Sigmoid colon (tissue), 7 donors: ENCODE results near the gene DPY30. TPM values are rescaled to one million over a fixed set of nuclear protein-coding genes. Genes with fewer than 3 reads are reported as not detected.
"Not testable (repeated sequence)": the region's sequence is repeated elsewhere in the genome, so short reads cannot be mapped to it uniquely, and the experiment has no call there.

Experiments used
- DNase-seq: peaks from one replicate; pipeline ENCODE4 v3.0.0-alpha.2; 2019
- H3K27ac ChIP-seq, 4 donors: fragments of 200-600 bp; sonication (generic); one replicate each; pipeline ENCODE4 v1.5.1; 2016 to 2019; ENCODE audit warnings: mild to moderate bottlenecking in 1 of 4
- H3K27me3 ChIP-seq, 3 donors: fragments of 200-600 bp; sonication (generic); one replicate each; pipeline ENCODE4 v1.5.1; 2019; ENCODE audit warnings: mild to moderate bottlenecking in 1 of 3
- H3K36me3 ChIP-seq, 4 donors: fragments of 200-600 bp; sonication (generic); one replicate each; pipeline ENCODE4 v1.5.1; 2016 to 2019
- H3K4me1 ChIP-seq, 4 donors: fragments of 200-600 bp; sonication (generic); one replicate each; pipeline ENCODE4 v1.5.1; 2017 to 2019
- H3K4me3 ChIP-seq, 4 donors: fragments of 200-600 bp; sonication (generic); one replicate each; pipeline ENCODE4 v1.5.1; 2017 to 2019; ENCODE audit warnings: mild to moderate bottlenecking in 2 of 4, moderate library complexity in 1 of 4
- H3K9me3 ChIP-seq, 4 donors: fragments of 200-600 bp in 3 of 4; sonication (generic) in 3 of 4; one replicate each; pipeline versions ENCODE4 v1.5.1 to v1.6.1; 2013 to 2019
- EP300 ChIP-seq, 4 donors: sonication (generic); formaldehyde crosslinking; IDR thresholded peaks; one replicate each; pipeline ENCODE4 v1.6.1; 2017; ENCODE audit warnings: antibody characterized with exemption in 4 of 4
- POLR2A ChIP-seq, 2 donors: fragments of 450-650 bp; IDR thresholded peaks; one replicate each; pipeline ENCODE4 v1.6.1; 2016; ENCODE audit warnings: antibody characterized with exemption in 2 of 2, mild to moderate bottlenecking in 2 of 2, moderate library complexity in 2 of 2
- POLR2AphosphoS5 ChIP-seq, 4 donors: sonication (generic); formaldehyde crosslinking; IDR thresholded peaks; one replicate each; pipeline ENCODE4 v1.6.1; 2017; ENCODE audit warnings: antibody characterized with exemption in 4 of 4
- whole genome bisulfite sequencing, 2 donors: extraction: QIAGEN DNeasy Blood & Tissue Kit; methylation state at CpG; one replicate each; pipeline ENCODE4 v1.1.7; 2013; 5-methylcytosine and 5-hydroxymethylcytosine counted together
- intact Hi-C: fragments of 100-400 bp; cut with DNase I; formaldehyde crosslinking; loops from one replicate; pipeline ENCODE4 v1.15.1; 2023
- polyA plus RNA-seq, 3 donors: library from polyadenylated mRNA; stranded (reverse); fragments of 200-250 nt; gene quantifications; one replicate each; pipeline ENCODE4 v1.2.3, GENCODE V29; 2013
- total RNA-seq, 4 donors: library from RNA; depleted of rRNA; stranded (reverse); fragments of >200 nt; gene quantifications; one replicate each; pipeline ENCODE4 v1.1.0, GENCODE V29; 2016
- TF ChIP-seq, protein P1 (sequence below), 4 experiments: fragments of 450-650 bp in 3 of 4; fragments of 200-600 bp in 1 of 4; IDR thresholded peaks; one replicate each; pipeline ENCODE4 v1.5.1; 2016 to 2019; ENCODE audit warnings: antibody characterized with exemption in 4 of 4, mild to moderate bottlenecking in 3 of 4, moderate library complexity in 2 of 4
- donor health status: healthy with polysubstance abuse.
- donor health status: Bipolar disorder and iron deficiency.
- donor health status: healthy.

Gene DPY30
- total and polyA plus RNA-seq, 7 donors: 60.6 to 133 (median 69.8) TPM

DNA sequence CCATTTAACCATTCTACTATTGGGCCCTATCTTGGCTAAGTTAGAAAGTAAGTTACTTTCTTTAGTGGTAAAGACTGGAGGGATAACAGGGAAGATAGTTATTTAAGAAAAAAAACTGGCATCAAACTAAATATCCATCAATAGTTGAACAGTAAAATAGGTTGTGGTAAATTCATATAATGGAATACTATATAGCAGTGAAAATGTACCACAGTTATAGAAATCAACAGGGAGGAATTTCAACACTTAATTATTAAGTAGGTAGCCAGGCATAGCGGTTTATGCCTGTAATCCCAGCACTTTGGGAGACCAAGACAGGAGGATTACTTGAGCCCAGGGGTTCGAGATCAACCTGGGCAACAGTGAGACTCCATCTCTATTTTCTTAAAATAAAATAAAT, 20.7 kb upstream of the DPY30 start:
- intact Hi-C loops: no loop called here
- 93 to 97% methylated on average over 2 of the region's 2 CpGs for WGBS, 2 donors

DNA sequence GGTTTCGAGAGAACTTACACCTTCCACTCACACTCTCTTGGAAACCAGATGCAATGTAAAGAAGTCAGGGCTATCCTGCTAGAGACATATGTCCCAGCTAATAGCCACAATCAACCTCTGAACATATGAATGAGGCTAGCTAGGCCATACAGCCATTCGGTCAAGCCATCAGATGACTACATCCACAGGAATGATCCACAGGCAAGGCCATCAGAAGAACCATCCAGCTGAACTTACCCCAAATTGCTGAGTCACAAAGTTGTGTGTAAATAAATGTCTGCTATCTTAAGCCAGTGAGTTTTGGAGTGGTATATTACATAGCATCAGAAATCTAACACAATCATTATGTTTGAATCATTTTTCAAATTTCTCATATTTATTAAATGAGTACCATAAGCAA, 18.5 kb upstream of the DPY30 start:
- TF ChIP-seq, protein P1, sequence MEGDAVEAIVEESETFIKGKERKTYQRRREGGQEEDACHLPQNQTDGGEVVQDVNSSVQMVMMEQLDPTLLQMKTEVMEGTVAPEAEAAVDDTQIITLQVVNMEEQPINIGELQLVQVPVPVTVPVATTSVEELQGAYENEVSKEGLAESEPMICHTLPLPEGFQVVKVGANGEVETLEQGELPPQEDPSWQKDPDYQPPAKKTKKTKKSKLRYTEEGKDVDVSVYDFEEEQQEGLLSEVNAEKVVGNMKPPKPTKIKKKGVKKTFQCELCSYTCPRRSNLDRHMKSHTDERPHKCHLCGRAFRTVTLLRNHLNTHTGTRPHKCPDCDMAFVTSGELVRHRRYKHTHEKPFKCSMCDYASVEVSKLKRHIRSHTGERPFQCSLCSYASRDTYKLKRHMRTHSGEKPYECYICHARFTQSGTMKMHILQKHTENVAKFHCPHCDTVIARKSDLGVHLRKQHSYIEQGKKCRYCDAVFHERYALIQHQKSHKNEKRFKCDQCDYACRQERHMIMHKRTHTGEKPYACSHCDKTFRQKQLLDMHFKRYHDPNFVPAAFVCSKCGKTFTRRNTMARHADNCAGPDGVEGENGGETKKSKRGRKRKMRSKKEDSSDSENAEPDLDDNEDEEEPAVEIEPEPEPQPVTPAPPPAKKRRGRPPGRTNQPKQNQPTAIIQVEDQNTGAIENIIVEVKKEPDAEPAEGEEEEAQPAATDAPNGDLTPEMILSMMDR (IDR thresholded peaks at IDR 0.05): no peak
- TF ChIP-seq POLR2AphosphoS5 (IDR thresholded peaks at IDR 0.05) (no peak), POLR2A (IDR thresholded peaks at IDR 0.05) (no peak), EP300 (IDR thresholded peaks at IDR 0.05) (no peak)
- 95% methylated on average over 2 of the region's 2 CpGs for WGBS, 2 donors
- H3K36me3 ChIP-seq: no peaks in the 10 kb centered on the region
- no peak overlapping the region for H3K27ac ChIP-seq
- intact Hi-C loops: no loop called here
- DNase-seq: no peak
- H3K4me3 ChIP-seq: no peak overlapping the region
- peaks cover 0 to 9% (median 3%) of the 10 kb centered on the region in 4 donors for H3K4me1 ChIP-seq
- H3K27me3 ChIP-seq: no peaks in the 10 kb centered on the region
- no peaks in the 10 kb centered on the region for H3K9me3 ChIP-seq

More for the DNA sequence above, 20.7 kb upstream of the DPY30 start:
- Histone ChIP-seq H3K36me3 (no peaks in the 10 kb centered on the region), H3K4me3 (no peak overlapping the region), H3K4me1 (peaks cover 0 to 18% (median 7%) of the 10 kb centered on the region in 4 donors), H3K27ac (no peak overlapping the region), H3K9me3 (no peaks in the 10 kb centered on the region), H3K27me3 (no peaks in the 10 kb centered on the region)
- DNase-seq: no peak
- TF ChIP-seq, protein P1 (IDR thresholded peaks at IDR 0.05): no peak
- TF ChIP-seq EP300 (IDR thresholded peaks at IDR 0.05) (no peak), POLR2A (IDR thresholded peaks at IDR 0.05) (no peak)

DNA sequence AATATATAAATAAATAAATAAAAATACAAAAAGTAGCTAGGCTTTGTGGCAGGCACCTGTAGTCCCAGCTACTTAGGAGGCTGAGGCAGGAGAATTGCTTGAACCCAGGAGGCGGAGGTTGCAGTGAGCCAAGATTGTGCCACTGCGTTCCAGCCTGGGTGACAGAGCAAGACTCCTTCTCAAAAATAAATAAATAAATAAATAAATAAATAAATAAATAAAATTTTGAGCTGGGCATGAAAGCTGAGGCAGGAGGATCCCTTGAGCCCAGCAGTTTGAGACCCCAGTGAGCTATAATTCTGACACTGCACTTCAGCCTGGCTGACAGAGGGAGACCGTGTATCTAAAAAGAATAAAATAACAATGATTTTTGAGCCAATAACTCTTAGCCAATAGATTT, 15.0 kb upstream of the DPY30 start:
- DNase-seq, H3K36me3 ChIP-seq, H3K27me3 ChIP-seq, intact Hi-C loops, H3K27ac ChIP-seq, H3K4me3 ChIP-seq, H3K9me3 ChIP-seq, H3K4me1 ChIP-seq: not testable (repeated sequence)
- WGBS, 2 donors: 62 to 79% methylated on average over 3 of the region's 3 CpGs

DNA sequence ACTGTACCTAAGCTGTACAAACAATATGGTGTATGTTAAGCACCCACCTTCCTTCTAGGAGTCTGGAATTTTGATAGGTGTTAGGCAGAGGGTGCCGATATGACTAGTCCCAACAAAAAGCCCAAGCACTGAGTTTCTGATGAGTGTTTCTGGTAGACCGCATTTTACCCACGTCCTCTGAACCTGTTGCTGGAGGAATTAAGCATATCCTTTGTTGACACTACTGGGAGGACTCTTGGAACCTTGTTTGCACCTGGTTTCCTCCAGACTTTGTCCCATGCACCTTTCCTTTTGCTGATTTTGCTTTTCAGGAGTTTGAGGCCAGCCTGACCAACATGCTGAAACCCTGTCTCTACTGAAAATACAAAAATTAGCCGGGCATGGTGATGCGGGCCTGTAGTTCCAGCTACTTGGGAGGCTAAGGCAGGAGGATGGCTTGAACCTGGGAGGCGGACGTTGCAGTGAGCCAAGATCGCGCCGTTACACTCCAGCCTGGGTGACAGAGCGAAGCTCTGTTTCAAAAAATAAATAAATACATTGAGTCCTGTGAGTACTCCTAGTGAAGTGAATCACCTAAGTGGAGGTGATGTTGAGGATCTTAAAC, 12.3 kb upstream of the DPY30 start:
- intact Hi-C loops: no loop called here
- 82 to 90% methylated on average over 11 of the region's 11 CpGs for WGBS, 2 donors
- no peak for DNase-seq

DNA sequence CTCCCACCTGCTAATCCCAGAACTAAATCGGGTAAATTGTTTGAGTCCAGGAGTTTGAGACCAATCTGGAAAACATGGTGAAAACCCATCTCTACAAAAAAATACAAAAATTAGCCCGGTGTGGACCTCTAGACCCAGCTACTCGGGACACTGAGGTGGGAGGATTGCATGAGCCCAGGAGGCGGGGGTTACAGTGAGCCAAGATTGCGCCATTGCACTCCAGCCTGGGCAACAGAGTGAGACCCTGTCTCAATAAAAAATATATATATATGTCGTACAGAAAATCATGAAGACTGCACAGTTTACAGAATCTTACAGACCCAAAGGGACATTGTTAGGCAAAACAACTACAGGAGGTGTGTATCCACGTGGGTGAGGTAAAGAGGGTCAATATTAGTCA, 4.0 kb upstream of the DPY30 start:
- no peak for DNase-seq
- 85 to 87% methylated on average over 7 of the region's 7 CpGs for WGBS, 2 donors
- intact Hi-C loops: no loop called here
- no peak for TF ChIP-seq EP300 (IDR thresholded peaks at IDR 0.05)
- TF ChIP-seq POLR2AphosphoS5 (IDR thresholded peaks at IDR 0.05): no peak
- no peak for TF ChIP-seq POLR2A (IDR thresholded peaks at IDR 0.05)
- TF ChIP-seq, protein P1 (IDR thresholded peaks at IDR 0.05): no peak
- no peak overlapping the region for H3K4me3 ChIP-seq
- H3K9me3 ChIP-seq: no peaks in the 10 kb centered on the region
- H3K27ac ChIP-seq: no peak overlapping the region
- peaks cover 0 to 12% (median 7%) of the 10 kb centered on the region in 4 donors for H3K4me1 ChIP-seq
- H3K36me3 ChIP-seq: no peaks in the 10 kb centered on the region
- H3K27me3 ChIP-seq: no peaks in the 10 kb centered on the region

More for the DNA sequence above, 12.3 kb upstream of the DPY30 start:
- Histone ChIP-seq H3K4me3 (no peak overlapping the region), H3K4me1 (no peaks in the 10 kb centered on the region), H3K27me3 (no peaks in the 10 kb centered on the region), H3K9me3 (no peaks in the 10 kb centered on the region), H3K27ac (no peak overlapping the region), H3K36me3 (no peaks in the 10 kb centered on the region)
- no peak for TF ChIP-seq POLR2A (IDR thresholded peaks at IDR 0.05)
- TF ChIP-seq POLR2AphosphoS5 (IDR thresholded peaks at IDR 0.05): no peak
- TF ChIP-seq, protein P1 (IDR thresholded peaks at IDR 0.05): no peak
- TF ChIP-seq EP300 (IDR thresholded peaks at IDR 0.05): no peak

DNA sequence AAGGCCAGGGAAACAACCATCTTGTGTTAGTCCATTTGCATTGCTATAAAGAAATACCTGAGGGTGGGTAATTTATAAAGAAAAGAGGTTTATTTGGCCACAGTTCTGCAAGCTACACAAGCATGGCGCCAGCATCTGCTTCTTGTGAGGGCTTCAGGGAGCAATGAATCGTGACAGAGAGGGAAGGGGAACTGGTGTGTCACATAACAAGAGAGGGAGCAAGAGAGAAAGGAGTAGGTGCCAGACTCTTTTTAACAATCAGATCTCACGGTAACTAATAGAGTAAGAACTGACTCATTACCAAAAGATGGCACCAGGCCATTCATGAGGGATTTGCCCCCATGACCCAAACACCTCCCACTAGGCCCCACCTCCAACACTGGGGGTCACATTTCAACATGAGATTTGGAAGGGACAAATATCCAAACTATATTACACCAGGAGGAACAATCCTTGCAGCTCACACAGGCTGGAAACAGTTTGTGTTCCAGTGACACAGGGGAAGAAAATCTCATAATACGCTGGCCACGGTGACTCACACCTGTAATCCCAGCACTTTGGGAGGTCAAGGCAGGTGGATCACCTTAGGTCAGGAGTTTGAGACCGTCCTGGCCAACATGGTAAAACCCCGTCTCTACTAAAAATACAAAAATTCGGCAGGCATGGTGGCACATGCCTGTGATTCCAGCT, 5.3 kb downstream of the DPY30 start:
- H3K27me3 ChIP-seq, H3K4me1 ChIP-seq, intact Hi-C loops, DNase-seq, H3K27ac ChIP-seq, H3K9me3 ChIP-seq, H3K4me3 ChIP-seq: not testable (repeated sequence)
- peaks cover 0 to 48% (median 6%) of the 10 kb centered on the region in 4 donors for H3K36me3 ChIP-seq
- 92 to 93% methylated on average over 8 of the region's 8 CpGs for WGBS, 2 donors

DNA sequence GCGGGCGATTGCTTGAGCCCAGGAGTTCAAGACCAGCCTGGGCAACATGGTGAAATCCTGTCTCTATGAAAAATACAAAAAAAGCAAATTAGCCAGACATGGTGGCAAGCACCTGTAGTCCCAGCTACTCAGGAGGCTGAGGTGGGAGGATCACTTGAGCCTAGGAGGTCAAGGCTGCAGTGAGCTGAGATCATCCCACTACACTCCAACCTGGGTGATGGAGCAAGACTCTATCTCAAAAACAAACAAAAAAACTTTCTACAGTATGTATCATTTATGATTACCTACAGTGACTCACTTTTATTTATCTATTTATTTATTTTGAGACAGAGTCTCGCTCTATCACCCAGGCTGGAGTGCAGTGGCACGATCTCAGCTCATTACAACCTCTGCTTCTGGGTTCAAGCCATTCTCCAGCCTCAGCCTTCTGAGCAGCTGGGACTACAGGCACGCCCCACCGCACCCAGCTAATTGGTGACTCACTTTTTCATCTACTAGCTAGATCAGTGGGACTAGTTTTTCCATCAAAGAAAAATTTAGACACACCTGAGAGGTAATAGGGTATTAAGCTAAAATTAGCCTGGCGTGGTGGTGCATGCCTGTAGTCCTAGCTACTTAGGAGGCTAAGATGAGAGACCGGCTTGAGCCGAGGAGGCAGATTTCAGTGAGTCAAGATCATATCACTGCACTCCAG, 20.7 kb downstream of the DPY30 start:
- H3K27me3 ChIP-seq, DNase-seq, H3K4me1 ChIP-seq, H3K9me3 ChIP-seq, H3K27ac ChIP-seq, H3K4me3 ChIP-seq: not testable (repeated sequence)
- intact Hi-C loops: loop anchor here (10.0 kb wide), 1 partner anchor 1794 kb away; no protein-coding TSS in a partner anchor
- WGBS, 2 donors: 63 to 86% methylated on average over 9 of the region's 9 CpGs
- peaks cover 0 to 83% (median 10%) of the 10 kb centered on the region in 4 donors for H3K36me3 ChIP-seq
